AG04449 (cell line): ENCODE measurements around the gene GARIN1A.
A peak's percentile ranks its signal among the peaks of the same experiment; 100 is the strongest.

ENCODE experiments used
- CTCF ChIA-PET: fragments of 350-600 bp; formaldehyde crosslinking; extraction: SDS; loops from one replicate; lab custom pipeline; 2021; ENCODE audit warnings: antibody characterized with exemption; lab: Yijun Ruan, JAX
- POLR2A ChIA-PET: fragments of 400-600, 350-600 bp; formaldehyde crosslinking; extraction: SDS; loops from one replicate; lab custom pipeline; 2020; ENCODE audit warnings: antibody characterized with exemption, inconsistent platforms; lab: Yijun Ruan, JAX
- DNase-seq: peaks from one replicate; pipeline ENCODE4 v3.0.0-alpha.2; 2010; ENCODE audit warnings: low read depth, low spot score
- H3K4me3 ChIP-seq: 2 replicates; pipeline ENCODE4 v1.5.1; 2011; ENCODE audit warnings: low read depth, mild to moderate bottlenecking, control low read depth, low read length
- TF ChIP-seq, protein P1 (sequence below): IDR thresholded peaks from one replicate; pipeline ENCODE4 v1.5.1; 2011; ENCODE audit warnings: mild to moderate bottlenecking, moderate library complexity, low read length, control low read depth, inconsistent platforms; ENCODE audit not compliant: insufficient read depth; ENCODE audit errors: missing control alignments

The GARIN1A gene

DNA sequence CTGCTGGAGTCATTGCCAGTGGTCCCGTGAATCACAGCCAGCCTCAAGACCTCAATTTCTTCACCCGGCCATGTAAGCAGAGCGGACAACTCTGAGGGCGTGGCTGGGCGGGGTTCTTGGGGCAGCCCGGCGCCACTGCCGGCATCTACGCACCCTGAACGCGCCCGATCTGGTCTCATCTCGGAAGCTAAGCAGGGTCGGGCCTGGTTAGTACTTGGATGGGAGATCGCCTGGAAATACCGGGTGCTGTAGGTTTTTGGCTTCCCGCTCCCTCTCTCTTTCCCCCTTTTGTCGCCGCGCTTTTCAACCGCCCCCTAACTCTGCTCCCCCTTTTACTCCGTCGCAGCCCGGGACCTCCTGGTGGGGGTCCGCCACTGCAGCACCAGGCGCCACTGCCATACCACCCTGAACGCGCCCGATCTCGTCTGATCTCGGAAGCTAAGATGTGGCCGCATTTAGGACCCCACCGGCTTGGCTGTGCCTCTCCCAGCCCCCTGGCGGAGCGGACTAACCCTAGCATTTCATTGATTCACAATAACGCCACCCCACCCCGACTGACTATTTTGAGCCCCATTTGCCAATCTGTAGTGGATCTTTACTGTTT lies 25.3 kb downstream of the GARIN1A start:
- H3K4me3 ChIP-seq, result peak overlapping the region; percentile 56
- TF ChIP-seq, protein P1, sequence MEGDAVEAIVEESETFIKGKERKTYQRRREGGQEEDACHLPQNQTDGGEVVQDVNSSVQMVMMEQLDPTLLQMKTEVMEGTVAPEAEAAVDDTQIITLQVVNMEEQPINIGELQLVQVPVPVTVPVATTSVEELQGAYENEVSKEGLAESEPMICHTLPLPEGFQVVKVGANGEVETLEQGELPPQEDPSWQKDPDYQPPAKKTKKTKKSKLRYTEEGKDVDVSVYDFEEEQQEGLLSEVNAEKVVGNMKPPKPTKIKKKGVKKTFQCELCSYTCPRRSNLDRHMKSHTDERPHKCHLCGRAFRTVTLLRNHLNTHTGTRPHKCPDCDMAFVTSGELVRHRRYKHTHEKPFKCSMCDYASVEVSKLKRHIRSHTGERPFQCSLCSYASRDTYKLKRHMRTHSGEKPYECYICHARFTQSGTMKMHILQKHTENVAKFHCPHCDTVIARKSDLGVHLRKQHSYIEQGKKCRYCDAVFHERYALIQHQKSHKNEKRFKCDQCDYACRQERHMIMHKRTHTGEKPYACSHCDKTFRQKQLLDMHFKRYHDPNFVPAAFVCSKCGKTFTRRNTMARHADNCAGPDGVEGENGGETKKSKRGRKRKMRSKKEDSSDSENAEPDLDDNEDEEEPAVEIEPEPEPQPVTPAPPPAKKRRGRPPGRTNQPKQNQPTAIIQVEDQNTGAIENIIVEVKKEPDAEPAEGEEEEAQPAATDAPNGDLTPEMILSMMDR, result peak; percentile 40
- POLR2A ChIA-PET, result no interaction called here
- no peak for DNase-seq
- CTCF ChIA-PET, result interaction anchor here (0.7 to 1.6 kb wide), 7 partner anchors 11 to 186 kb away, joined by 3 to 7 read pairs (median 5); no protein-coding TSS in a partner anchor

DNA sequence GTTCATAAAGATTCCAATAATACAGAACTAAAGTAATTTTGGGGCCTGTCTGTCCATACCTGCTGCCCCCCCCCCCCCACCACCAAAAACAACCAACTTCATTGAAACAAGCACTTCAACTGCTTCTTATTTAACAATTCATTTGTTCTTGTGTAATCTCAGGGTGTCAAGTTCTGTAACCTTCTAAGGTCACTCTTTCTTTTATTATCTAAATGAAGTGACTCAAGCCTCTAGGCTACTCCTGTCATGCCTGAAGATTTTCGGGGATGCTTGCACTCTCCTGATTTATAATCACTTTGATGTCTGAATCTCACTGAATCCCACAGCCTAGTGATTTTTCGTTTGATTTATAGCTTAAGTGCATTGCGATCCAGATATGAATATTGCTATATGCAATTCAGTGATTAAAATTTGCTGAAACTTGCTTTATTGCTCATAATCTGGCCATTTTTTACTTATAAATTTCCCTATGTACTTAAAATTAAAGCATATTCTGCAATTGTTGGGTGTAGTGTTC lies 27.2 kb downstream of the GARIN1A start:
- DNase-seq, result no peak
- ChIA-PET CTCF (interaction anchor here (1.2 to 1.4 kb wide), 3 partner anchors 13 to 184 kb away, joined by 3 to 4 read pairs (median 3); no protein-coding TSS in a partner anchor), POLR2A (no interaction called here)
- TF ChIP-seq, protein P1, result no peak
- H3K4me3 ChIP-seq, result no peak overlapping the region

DNA sequence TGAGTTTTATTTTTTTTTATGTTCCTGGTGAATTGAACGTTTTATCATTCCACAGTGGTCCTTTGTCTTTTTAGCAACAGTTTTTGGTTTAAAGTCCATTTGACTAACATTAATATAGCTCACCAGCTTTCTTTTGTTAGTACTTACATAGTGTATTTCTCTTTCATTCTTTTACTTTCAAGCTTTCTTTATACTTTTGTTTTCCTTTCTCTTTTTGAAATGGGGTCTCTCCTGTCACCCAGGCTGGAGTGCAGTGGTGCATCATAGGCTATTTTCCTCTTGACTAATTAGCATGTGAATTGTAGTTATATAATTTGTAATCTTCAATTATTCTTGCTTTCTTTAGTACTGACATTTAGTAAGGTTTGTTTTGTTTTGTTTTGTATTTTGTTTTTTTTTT lies 27.8 kb downstream of the GARIN1A start:
- TF ChIP-seq, protein P1, result no peak
- no peak overlapping the region for H3K4me3 ChIP-seq
- CTCF ChIA-PET, result interaction anchor here (1.2 to 1.4 kb wide), 2 partner anchors 12 to 184 kb away, joined by 3 to 4 read pairs; no protein-coding TSS in a partner anchor
- DNase-seq, result no peak
- POLR2A ChIA-PET, result no interaction called here

DNA sequence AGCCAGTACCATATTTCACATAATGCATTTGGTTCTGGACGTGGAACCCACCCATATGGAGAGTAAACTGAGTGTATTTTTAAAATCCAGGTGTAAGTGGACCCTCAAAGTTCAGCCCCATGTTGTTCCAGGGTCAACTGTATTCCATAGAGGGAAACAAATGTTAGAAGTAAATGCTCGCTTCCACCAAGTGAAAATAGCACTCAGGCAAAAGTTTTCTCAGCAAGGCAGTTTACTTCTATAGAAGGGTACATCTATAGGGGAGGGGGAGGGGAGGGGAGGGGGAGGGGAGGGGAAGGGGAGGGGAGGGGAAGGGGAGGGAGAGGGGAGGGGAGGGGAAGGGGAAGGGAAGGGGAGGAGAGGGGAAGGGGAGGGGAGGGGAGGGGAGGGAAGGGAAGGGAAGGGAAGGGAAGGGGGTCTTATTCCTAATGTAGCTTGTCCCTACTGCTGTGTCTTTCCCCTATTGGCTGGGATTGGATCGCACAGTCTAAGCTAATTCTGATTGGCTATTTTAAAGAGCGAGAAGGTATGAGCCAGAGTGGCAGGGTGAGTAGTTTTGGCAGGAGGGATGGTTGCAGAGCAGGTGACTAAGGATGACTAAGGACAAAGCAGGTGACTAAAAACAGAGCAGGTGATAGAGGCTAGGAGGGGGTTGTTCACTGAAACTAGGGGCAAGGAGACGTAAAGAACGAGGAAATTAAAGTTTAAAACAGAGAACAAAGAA lies 29.1 kb downstream of the GARIN1A start:
- DNase-seq, result no peak
- POLR2A ChIA-PET, result no interaction called here
- TF ChIP-seq, protein P1, result no peak
- no peak overlapping the region for H3K4me3 ChIP-seq
- CTCF ChIA-PET, result no interaction called here

DNA sequence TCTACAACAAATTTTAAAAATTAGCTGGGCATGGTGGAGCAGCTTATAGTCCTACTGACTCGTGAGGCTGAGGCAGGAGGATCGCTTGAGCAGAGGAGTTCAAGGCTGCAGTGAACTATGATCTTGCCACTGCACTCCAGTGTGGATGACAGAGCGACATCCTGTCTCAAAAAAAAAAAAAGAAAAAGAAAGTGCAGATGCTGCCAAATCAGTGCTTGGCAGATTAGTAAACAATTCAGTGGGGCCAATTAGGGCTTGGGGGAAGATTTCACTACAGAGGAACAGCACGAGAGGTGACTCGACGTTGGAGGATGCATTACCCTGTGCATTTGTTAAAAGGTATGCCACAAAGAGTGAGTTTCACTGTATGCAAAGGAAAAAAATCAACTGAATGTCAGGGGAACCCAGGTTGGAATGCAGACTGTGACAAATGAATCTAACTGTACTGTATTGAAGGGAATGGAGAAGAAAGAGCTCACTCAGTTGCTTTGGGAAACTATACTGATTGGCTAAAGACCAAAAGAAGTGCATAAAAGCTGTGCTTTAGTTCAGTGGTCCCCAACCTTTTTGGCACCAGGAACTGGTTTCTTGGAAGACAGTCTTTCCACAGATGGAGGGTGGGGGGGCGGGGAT lies 31.6 kb downstream of the GARIN1A start:
- CTCF ChIA-PET, result no interaction called here
- no peak overlapping the region for H3K4me3 ChIP-seq
- DNase-seq, result no peak
- TF ChIP-seq, protein P1, result no peak
- POLR2A ChIA-PET, result no interaction called here

DNA sequence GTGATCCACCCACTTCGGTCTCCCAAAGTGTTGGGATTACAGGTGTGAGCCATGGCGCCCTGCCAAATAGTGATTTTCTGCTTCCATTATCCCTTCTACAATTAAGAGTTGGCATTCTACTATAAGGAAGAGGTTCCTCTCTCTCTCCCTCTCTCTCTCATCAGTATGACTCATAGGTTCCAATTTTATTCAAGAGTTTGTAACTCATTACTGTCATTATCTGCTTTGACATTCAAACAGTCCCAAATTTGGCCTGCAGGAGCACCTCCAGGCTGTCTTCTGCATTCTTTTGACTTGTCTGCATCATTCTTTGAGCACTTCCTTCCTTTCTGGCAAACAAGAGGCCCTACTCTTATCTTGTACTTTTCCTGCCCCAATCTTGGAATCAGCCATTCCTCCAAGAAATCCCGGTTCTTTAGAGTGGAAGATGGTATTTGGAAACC lies 33.8 kb downstream of the GARIN1A start:
- POLR2A ChIA-PET, result no interaction called here
- no peak overlapping the region for H3K4me3 ChIP-seq
- CTCF ChIA-PET, result no interaction called here
- DNase-seq, result no peak
- TF ChIP-seq, protein P1, result no peak
